OCI-LY7 (cell line): Measurements from ENCODE around the gene ACOXL. TPM values are rescaled to one million over a fixed set of nuclear protein-coding genes. Genes with fewer than 3 reads are reported as not detected.

Source experiments
- BruUV-seq: library from RNA; stranded (reverse); fragments of 400-500 nt; replicated peaks from 2 replicates; lab custom pipeline; 2021; lab: Mats Ljungman, UMichigan
- CTCF ChIA-PET: fragments of 300-600 bp; sonication (Branson Sonifier 250); formaldehyde crosslinking; loops from one replicate; lab custom pipeline; 2022; ENCODE audit warnings: antibody characterized with exemption; ENCODE audit not compliant: unreplicated experiment; lab: Charles Lee
- POLR2A ChIA-PET: fragments of 300-600 bp; sonication (Branson Sonifier 250); formaldehyde crosslinking; loops from one replicate; lab custom pipeline; 2022; ENCODE audit warnings: antibody characterized with exemption; lab: Charles Lee
- DNase-seq: peaks from one replicate; pipeline ENCODE4 v3.0.0-alpha.2; 2015; ENCODE audit warnings: low spot score
- H2AFZ ChIP-seq: fragments of 200-600 bp; sonication (generic), shearing (Covaris generic); 2 replicates; pipeline ENCODE4 v1.6.1; 2014; ENCODE audit warnings: mild to moderate bottlenecking, antibody characterized with exemption, low read length, moderate library complexity
- H3K27ac ChIP-seq: fragments of 200-600 bp; sonication (generic); 2 replicates; pipeline ENCODE4 v1.5.1; 2014; ENCODE audit warnings: mixed run types, low read depth, mild to moderate bottlenecking, moderate library complexity, low read length, inconsistent platforms; ENCODE audit not compliant: poor library complexity, severe bottlenecking
- H3K36me3 ChIP-seq: fragments of 200-600 bp; sonication (generic); 2 replicates; pipeline ENCODE4 v1.6.1; 2014; ENCODE audit warnings: mild to moderate bottlenecking, antibody characterized with exemption, low read length, moderate library complexity, mixed read lengths; ENCODE audit not compliant: insufficient read depth
- H3K4me1 ChIP-seq: fragments of 200-600 bp; sonication (generic); 2 replicates; pipeline ENCODE4 v1.5.1; 2014; ENCODE audit warnings: mild to moderate bottlenecking, low read length; ENCODE audit not compliant: insufficient read depth, poor library complexity, severe bottlenecking
- H3K4me2 ChIP-seq: fragments of 200-600 bp; sonication (generic); 2 replicates; pipeline ENCODE4 v1.6.1; 2014; ENCODE audit warnings: mild to moderate bottlenecking, low read length
- H3K4me3 ChIP-seq: fragments of 200-600 bp; sonication (generic); 2 replicates; pipeline ENCODE4 v1.5.1; 2014; ENCODE audit warnings: mild to moderate bottlenecking, low read depth, low read length; ENCODE audit not compliant: poor library complexity, severe bottlenecking
- H3K79me2 ChIP-seq: fragments of 200-600 bp; sonication (generic); 2 replicates; pipeline ENCODE4 v1.6.1; 2016; ENCODE audit warnings: low read depth, mild to moderate bottlenecking, low read length, moderate library complexity, mixed read lengths; ENCODE audit not compliant: insufficient read depth
- H3K9me2 ChIP-seq: fragments of 200-600 bp; sonication (generic); 2 replicates; pipeline ENCODE4 v1.6.1; 2016; ENCODE audit warnings: mild to moderate bottlenecking, low read length, mixed read lengths; ENCODE audit not compliant: insufficient read depth
- H3K9me3 ChIP-seq: fragments of 200-600 bp; sonication (generic); 2 replicates; pipeline ENCODE4 v1.6.1; 2014; ENCODE audit warnings: mild to moderate bottlenecking, mixed run types, low read length, mixed read lengths
- H4K20me1 ChIP-seq: fragments of 200-600 bp; sonication (generic); 2 replicates; pipeline ENCODE4 v1.6.1; 2014; ENCODE audit warnings: mild to moderate bottlenecking, antibody characterized with exemption, low read length, moderate library complexity, mixed read lengths; ENCODE audit not compliant: insufficient read depth
- EZH2phosphoT487 ChIP-seq: fragments of 200-600 bp; sonication (generic); IDR thresholded peaks from 2 replicates; pipeline ENCODE4 v1.6.1; 2018; ENCODE audit warnings: low read depth, borderline replicate concordance, mild to moderate bottlenecking, mixed run types, antibody characterized with exemption, low read length, moderate library complexity, mixed read lengths
- intact Hi-C: fragments of 100-400 bp; cut with micrococcal nuclease; formaldehyde crosslinking; loops from one replicate; pipeline ENCODE4 v1.10.0; 2022; ENCODE audit not compliant: unreplicated experiment
- total RNA-seq, 2 experiments: library from RNA; depleted of rRNA in 1 of 2; stranded (reverse); fragments of >200 nt in 1 of 2; shearing (Covaris generic) in 1 of 2; gene quantifications; 2 replicates each; pipeline ENCODE4 v1.2.3, GENCODE V29; 2014 to 2022
- TF ChIP-seq, protein P1 (sequence below): fragments of 200-600 bp; sonication (generic); conservative IDR thresholded peaks from 2 replicates; pipeline ENCODE4 v1.5.1; 2014; ENCODE audit warnings: mild to moderate bottlenecking, antibody characterized with exemption, low read length, moderate library complexity, mixed read lengths

Gene ACOXL
- total RNA-seq, 2 experiments from 2014 or later: 1.4 TPM; not detected in 1

DNA sequence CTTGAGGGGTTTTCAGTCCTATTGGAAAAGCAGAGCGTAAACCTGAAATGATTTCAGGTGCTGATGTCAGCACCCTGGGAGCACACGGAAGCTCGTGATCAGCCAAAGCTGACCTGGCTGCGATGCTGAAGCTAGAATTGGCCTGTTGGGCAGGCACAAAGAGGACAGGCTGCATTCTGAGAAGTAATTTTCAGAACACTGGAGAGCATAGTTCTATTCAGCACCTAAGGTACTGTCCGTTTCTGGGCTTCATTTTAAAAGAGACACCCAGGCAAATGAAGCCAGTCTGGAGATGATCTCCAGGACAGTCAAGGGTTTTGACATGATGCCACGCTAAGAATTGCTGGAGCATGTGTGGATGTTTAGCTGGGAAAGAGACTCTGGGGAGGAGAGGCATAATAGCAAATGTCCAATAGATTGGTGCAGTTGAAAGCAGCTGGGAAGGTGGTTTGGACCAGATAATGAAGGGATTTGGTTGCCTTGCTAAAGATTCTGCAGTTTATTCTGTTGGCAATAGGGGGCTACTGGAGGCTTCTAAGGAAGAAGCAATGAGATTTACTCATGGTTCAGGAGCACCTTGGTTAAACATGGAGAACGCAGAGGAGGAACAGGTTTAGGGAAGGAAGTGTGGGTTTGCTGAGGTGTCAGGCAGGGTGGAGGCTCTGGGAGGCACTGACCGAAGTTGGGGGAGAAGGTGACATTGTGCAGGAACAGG lies 86.6 kb downstream of the ACOXL start:
- Histone ChIP-seq H3K9me3 (peaks cover 8% of the 10 kb centered on the region), H3K79me2 (no peaks in the 10 kb centered on the region), H3K4me3 (no peak overlapping the region), H3K4me1 (peaks cover 37% of the 10 kb centered on the region), H3K9me2 (no peaks in the 10 kb centered on the region), H3K36me3 (no peaks in the 10 kb centered on the region), H3K4me2 (peak overlapping the region; percentile 65; the same call in 1 of the 2 replicates), H2AFZ (no peak overlapping the region), H3K27ac (no peak overlapping the region), H4K20me1 (no peaks in the 10 kb centered on the region)
- BruUV-seq: no TSS peak
- no peak for TF ChIP-seq EZH2phosphoT487
- TF ChIP-seq, protein P1, sequence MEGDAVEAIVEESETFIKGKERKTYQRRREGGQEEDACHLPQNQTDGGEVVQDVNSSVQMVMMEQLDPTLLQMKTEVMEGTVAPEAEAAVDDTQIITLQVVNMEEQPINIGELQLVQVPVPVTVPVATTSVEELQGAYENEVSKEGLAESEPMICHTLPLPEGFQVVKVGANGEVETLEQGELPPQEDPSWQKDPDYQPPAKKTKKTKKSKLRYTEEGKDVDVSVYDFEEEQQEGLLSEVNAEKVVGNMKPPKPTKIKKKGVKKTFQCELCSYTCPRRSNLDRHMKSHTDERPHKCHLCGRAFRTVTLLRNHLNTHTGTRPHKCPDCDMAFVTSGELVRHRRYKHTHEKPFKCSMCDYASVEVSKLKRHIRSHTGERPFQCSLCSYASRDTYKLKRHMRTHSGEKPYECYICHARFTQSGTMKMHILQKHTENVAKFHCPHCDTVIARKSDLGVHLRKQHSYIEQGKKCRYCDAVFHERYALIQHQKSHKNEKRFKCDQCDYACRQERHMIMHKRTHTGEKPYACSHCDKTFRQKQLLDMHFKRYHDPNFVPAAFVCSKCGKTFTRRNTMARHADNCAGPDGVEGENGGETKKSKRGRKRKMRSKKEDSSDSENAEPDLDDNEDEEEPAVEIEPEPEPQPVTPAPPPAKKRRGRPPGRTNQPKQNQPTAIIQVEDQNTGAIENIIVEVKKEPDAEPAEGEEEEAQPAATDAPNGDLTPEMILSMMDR: peak; percentile 65
- ChIA-PET POLR2A (no interaction called here), CTCF (interaction anchor here (0.5 kb wide), 1 partner anchor 153 kb away, joined by 3 read pairs; no protein-coding TSS in a partner anchor)
- DNase-seq: peak; percentile 47
- intact Hi-C loops: no loop called here

DNA sequence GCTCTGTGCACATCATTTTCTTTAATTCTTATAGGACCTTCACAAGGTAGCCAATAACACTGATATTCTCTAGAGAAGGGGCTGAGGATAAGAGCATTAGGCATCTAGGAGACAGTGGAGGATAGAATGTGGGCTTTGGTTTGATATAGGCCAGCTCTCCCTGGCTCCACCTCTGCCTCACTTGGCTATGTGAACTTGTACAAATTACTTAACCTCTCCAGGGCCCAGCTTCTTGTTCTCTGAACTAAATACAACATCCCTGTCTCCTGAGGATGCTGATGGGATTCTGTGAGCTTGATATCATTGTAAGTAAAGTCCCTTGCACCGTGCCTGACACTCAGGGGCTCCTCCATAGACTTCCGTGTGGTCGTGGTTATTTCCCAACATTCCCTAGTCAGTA lies 87.3 kb downstream of the ACOXL start:
- intact Hi-C loops: no loop called here
- Histone ChIP-seq H2AFZ (peak overlapping the region; percentile 2; the same call in 1 of the 2 replicates), H3K79me2 (no peaks in the 10 kb centered on the region), H3K36me3 (no peaks in the 10 kb centered on the region), H3K9me2 (no peaks in the 10 kb centered on the region), H4K20me1 (no peaks in the 10 kb centered on the region), H3K4me1 (peaks cover 37% of the 10 kb centered on the region), H3K27ac (peak overlapping the region; percentile 62), H3K9me3 (peaks cover 16% of the 10 kb centered on the region), H3K4me2 (peak overlapping the region; percentile 65), H3K4me3 (no peak overlapping the region)
- peak; percentile 34 for DNase-seq
- no TSS peak for BruUV-seq
- TF ChIP-seq, protein P1: no peak
- no peak for TF ChIP-seq EZH2phosphoT487
- ChIA-PET CTCF (interaction anchor here (0.5 kb wide), 1 partner anchor 154 kb away, joined by 3 read pairs; no protein-coding TSS in a partner anchor), POLR2A (no interaction called here)

DNA sequence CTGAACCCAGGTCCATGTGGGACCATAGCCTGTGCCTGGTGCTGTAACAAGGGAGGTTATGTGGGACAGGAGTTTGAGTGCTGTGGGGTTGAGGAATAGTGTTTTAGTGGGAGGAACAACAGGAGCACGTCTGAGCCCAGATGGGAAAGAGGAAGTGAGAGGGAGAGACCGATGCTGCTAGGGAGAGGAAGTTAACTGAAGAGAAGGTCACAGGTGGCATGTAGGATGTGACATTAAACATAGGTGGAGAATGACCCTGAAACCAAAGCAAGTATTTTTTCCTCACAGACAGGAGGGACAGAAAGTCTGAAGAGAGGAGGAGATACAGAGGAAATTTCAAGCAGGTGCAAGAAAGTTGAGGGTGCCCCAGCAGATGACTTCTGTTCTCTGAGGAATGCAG lies 87.8 kb downstream of the ACOXL start:
- DNase-seq: peak; percentile 68
- ChIA-PET POLR2A (no interaction called here), CTCF (no interaction called here)
- BruUV-seq: no TSS peak
- H3K4me3 ChIP-seq: peak overlapping the region; percentile 31
- H3K4me2 ChIP-seq: peak overlapping the region; percentile 65
- no peaks in the 10 kb centered on the region for H3K79me2 ChIP-seq
- intact Hi-C loops: no loop called here
- H4K20me1 ChIP-seq: no peaks in the 10 kb centered on the region
- peak overlapping the region; percentile 62 for H3K27ac ChIP-seq
- peaks cover 18% of the 10 kb centered on the region for H3K9me3 ChIP-seq
- H3K36me3 ChIP-seq: no peaks in the 10 kb centered on the region
- peak overlapping the region; percentile 2; the same call in 1 of the 2 replicates for H2AFZ ChIP-seq
- TF ChIP-seq EZH2phosphoT487: no peak
- TF ChIP-seq, protein P1: no peak
- H3K4me1 ChIP-seq: peaks cover 37% of the 10 kb centered on the region
- H3K9me2 ChIP-seq: no peaks in the 10 kb centered on the region
